Sciatic nerve (tissue), 2 donors: ENCODE data around the gene CFAP157. TPM values are rescaled to one million over a fixed set of nuclear protein-coding genes. Genes with fewer than 3 reads are reported as not detected.
A peak's percentile ranks its signal among the peaks of the same experiment; 100 is the strongest.

ENCODE experiments used
- ATAC-seq: fragments of 200-7000 bp; cut with Tn5 transposase; one replicate; pipeline ENCODE4 v1.9.1; 2020; ENCODE audit warnings: mild to moderate bottlenecking, moderate library complexity
- DNase-seq: peaks from one replicate; pipeline ENCODE4 v3.0.0-alpha.2; 2020; ENCODE audit warnings: low spot score
- intact Hi-C: fragments of 100-400 bp; cut with DNase I; formaldehyde crosslinking; loops from one replicate; pipeline ENCODE4 v1.14.2; 2022
- total RNA-seq: library from RNA; stranded (reverse); fragmentation: NEBNext Ultra II Directional; extraction: Animal tissue kit (Norgen Biotek cat#: 25700); gene quantifications from one replicate; pipeline ENCODE4 v1.2.1, GENCODE V29; 2021
- donor health status: DM: no; HTN: no; CAD: no.
- donor health status: DM: no; HTN: no; CAD: no.

The CFAP157 gene
- total RNA-seq, 1 donor from 2014 or later: 0.80 TPM

- intact Hi-C loops: no loop called here
- ATAC-seq: no peak
- no peak for DNase-seq
Observed at GRCh38 chr9:127689329-127690000, 17.3 kb upstream of the CFAP157 start.

GRCh38 chr9:127690735-127691134, 16.1 kb upstream of the CFAP157 start:
- intact Hi-C loops: no loop called here
- DNase-seq: no peak

GRCh38 chr9:127692071-127692470, 14.7 kb upstream of the CFAP157 start:
- no peak for ATAC-seq
- DNase-seq: no peak
- intact Hi-C loops: no loop called here

More at GRCh38 chr9:127690735-127691134, 16.1 kb upstream of the CFAP157 start:
- no peak for ATAC-seq

GRCh38 chr9:127693143-127693542, 13.6 kb upstream of the CFAP157 start:
- no peak for ATAC-seq
- intact Hi-C loops: no loop called here
- no peak for DNase-seq

GRCh38 chr9:127693697-127694096, 13.1 kb upstream of the CFAP157 start:
- ATAC-seq: no peak
- intact Hi-C loops: no loop called here
- DNase-seq: no peak

- intact Hi-C loops: no loop called here
- no peak for DNase-seq
- no peak for ATAC-seq
Observed at GRCh38 chr9:127694890-127695720, 11.7 kb upstream of the CFAP157 start.

- intact Hi-C loops: loop anchor here (2.0 kb wide), 1 partner anchor 35 kb away; no protein-coding TSS in a partner anchor
- no peak for ATAC-seq
- DNase-seq: no peak
Observed at GRCh38 chr9:127697575-127697974, 9.2 kb upstream of the CFAP157 start.

- no peak for DNase-seq
- intact Hi-C loops: no loop called here
- ATAC-seq: no peak
Observed at GRCh38 chr9:127698386-127698785, 8.4 kb upstream of the CFAP157 start.

GRCh38 chr9:127698985-127699670, 7.7 kb upstream of the CFAP157 start:
- peak; percentile 98 for ATAC-seq
- intact Hi-C loops: no loop called here
- DNase-seq: peak; percentile 98

- DNase-seq (no peak), ATAC-seq (no peak)
- intact Hi-C loops: no loop called here
Observed at GRCh38 chr9:127700140-127700539, 6.6 kb upstream of the CFAP157 start.

GRCh38 chr9:127700594-127701255, 6.1 kb upstream of the CFAP157 start:
- intact Hi-C loops: no loop called here
- ATAC-seq (no peak), DNase-seq (no peak)

GRCh38 chr9:127703289-127703946, 3.4 kb upstream of the CFAP157 start:
- ATAC-seq: no peak
- intact Hi-C loops: no loop called here
- DNase-seq: no peak

- DNase-seq (no peak), ATAC-seq (no peak)
- intact Hi-C loops: no loop called here
Observed at GRCh38 chr9:127705577-127706379, 1.0 kb upstream of the CFAP157 start.

GRCh38 chr9:127707766-127708165, 978 bp downstream of the CFAP157 start:
- ATAC-seq (no peak), DNase-seq (no peak)
- intact Hi-C loops: no loop called here

GRCh38 chr9:127708952-127709587, 2.3 kb downstream of the CFAP157 start:
- DNase-seq (no peak), ATAC-seq (no peak)
- intact Hi-C loops: no loop called here

GRCh38 chr9:127710204-127710783, 3.5 kb downstream of the CFAP157 start:
- intact Hi-C loops: no loop called here
- no peak for DNase-seq
- no peak for ATAC-seq

- DNase-seq: no peak
- ATAC-seq: no peak
- intact Hi-C loops: no loop called here
Observed at GRCh38 chr9:127711226-127711701, 4.5 kb downstream of the CFAP157 start.
